Loucy (cell line): ENCODE results near the gene GJA4.

ENCODE experiments used
- CTCF ChIP-seq: fragments of 200-600 bp; sonication (generic); conservative IDR thresholded peaks from 2 replicates; pipeline ENCODE4 v1.5.1; 2014; ENCODE audit warnings: mild to moderate bottlenecking, antibody characterized with exemption, low read length
- EZH2phosphoT487 ChIP-seq: fragments of 200-600 bp; IDR thresholded peaks from 2 replicates; pipeline ENCODE4 v1.6.1; 2018; ENCODE audit warnings: antibody characterized with exemption, mild to moderate bottlenecking, moderate library complexity, borderline replicate concordance

- TF ChIP-seq CTCF, result no peak
- TF ChIP-seq EZH2phosphoT487, result no peak
Observed at GRCh38 chr1:34781844-34782391, 10.9 kb upstream of the GJA4 start.
